Esophagus mucosa (tissue), 1 donor: ENCODE data around the gene SUGCT. TPM values are rescaled to one million over a fixed set of nuclear protein-coding genes. Genes with fewer than 3 reads are reported as not detected.
"Not testable (repeated sequence)": the region's sequence is repeated elsewhere in the genome, so short reads cannot be mapped to it uniquely, and the experiment has no call there.

Experiments used
- ATAC-seq: fragments of 200-7000 bp; cut with Tn5 transposase; one replicate; pipeline ENCODE4 v1.9.1; 2020
- total RNA-seq: library from RNA; stranded (reverse); gene quantifications from one replicate; pipeline ENCODE4 v1.2.4, GENCODE V29; 2023
- donor health status: DM: yes; HTN: yes; CAD: no.

The SUGCT gene
- total RNA-seq, 1 donor from 2014 or later = 8.2 TPM

DNA sequence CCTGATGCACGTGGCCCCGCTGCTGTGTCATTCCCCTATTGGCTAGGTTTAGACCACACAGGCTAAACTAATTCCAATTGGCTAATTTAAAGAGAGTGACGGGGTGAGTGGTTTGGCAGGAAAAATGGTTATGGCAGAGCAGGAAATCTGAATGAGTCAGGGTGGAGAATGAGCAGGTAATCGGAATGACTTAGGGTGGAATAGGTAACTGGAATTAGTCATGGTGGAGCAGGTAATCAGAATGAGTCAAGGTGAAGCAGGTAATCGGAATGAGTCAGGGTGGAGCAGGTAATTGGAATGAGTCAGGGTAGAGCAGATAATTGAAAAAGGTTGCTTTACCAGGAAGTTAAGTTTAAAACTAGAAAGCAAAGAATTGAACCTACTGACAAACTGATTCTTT is 7.1 kb downstream of the SUGCT start:
- peak; percentile 96 for ATAC-seq

DNA sequence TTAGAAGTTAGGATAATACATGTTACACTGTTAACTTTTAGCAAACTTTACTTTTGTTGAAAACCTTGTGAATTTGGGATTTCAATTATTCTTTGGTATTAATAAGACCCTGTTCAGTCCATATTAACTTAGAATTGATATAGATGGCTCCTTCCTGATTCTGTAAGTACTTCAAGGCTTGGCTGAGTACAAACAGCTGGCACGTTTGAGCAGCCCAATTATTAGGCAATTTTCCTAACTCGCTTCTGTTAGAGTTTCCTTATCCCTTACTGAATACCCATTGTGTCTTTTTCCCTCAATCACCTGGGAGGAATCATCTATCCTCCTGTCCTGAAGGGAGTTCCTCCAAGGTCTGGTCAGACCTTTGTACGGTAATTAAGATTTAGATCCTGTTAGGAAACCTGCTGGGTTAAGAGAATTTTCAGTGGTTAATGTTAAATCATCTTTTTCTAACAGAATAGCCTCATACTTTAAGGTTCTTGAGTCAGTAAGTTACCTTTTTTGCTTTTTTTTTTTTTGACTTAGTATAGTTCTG is 10.9 kb downstream of the SUGCT start:
- ATAC-seq = not testable (repeated sequence)

DNA sequence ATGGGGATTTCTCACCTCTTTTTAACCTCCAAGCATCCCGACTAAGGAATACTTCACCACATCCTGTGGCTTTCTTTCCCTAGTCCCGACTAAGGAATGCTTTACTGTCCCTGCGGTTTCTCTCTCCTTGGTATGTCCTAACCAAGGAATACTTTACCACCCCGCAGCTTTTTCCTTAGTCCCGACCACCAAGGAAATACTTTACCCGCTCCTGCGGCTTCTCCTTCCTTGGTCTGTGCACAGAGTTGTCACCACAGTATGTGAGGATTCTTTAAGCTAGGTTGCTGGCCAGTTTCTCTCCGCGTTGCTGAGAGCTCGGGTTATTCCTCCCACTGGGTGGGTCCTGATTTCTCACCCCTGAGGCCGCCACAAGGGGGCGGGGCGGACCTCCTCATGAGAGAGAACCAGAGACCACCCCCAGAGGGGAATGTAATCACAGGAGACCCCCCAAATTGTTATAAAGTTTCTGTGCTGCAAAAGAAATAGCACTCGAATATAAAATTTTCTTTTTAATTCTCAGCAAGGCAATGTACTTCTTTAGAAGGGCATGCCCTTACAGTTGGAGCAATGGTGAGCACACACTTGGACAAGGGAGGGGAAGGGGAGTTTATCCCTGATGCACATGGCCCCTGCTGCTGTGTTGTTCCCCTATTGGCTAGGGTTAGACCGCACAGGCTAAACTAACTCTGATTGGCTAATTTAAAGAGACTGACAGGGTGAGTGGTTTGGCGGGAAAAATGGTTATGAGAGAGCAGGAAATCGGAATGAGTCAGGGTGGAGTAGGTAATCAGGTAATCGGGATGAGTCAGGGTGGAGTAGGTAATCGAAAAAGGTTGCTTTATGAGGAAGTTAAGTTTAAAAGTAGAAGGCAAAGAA is 12.8 kb downstream of the SUGCT start:
- no peak for ATAC-seq

DNA sequence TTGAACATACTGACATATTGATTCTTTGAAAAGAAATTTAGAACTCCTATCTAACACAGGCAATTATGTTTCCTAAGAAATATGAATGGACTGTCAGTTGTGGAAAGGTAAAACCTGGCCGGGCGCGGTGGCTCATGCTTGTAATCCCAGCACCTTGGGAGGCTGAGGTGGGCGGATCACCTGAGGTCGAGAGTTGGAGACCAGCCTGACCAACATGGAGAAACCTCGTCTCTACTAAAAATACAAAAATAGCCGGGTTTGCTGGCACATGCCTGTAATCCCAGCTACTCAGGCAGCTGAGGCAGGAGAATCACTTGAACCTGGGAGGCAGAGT is 13.4 kb downstream of the SUGCT start:
- ATAC-seq = not testable (repeated sequence)

DNA sequence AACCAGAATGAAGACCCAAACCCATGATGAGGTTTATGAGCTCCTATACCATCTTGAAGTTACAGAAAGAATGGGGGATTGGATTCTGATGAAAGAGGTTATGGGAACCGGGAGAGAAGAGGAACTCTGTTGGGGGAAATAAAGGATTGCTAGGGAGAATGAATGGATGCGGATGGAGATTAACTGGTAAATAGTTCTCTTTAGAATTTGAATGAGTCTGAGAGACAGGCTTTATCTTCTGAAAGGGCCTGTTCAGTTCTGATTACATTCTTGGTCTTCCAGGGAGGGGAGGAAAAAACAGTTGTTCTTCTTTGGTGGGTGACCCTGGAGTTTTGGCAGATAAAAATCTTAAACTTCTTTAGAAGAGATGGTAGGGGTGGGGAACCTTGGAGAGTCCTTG is 13.9 kb downstream of the SUGCT start:
- no peak for ATAC-seq

DNA sequence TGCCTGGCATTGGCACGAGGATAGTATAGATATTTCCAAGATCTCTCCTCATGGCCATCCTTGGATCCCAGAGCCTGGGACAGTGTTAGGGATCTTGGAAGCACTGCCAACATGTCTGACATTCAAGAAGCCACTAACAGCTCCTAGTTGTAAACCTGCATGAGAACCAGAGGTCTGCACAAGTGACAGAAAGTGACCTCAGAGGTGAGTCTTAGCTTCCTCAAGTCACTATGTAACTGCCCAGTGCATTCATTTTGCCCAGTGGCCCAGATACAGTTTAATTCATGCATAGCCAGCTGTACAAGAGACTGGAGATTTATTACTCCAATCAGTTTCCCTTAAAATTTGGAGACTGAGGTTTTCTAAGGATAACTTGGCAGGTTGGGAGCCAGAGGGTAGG is 16.7 kb downstream of the SUGCT start:
- no peak for ATAC-seq

DNA sequence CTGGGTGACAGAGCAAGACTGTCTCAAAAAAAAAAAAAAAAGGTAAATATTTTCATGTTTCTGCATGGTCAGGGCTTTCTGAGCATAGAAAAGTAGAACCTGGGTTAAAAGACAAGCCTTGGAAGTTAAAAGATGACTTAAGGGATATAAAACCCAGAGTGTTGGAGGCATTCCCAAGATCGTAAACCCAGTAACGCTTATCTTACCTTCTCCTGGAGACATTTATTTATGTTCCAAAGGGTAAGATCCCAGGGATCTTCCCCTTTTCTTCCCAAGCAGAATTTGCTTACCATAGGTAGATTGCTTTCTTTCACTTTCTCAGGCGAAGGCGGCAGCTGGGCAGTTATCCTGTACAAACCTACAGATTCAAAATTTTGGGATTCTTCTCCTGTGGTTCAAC is 22.2 kb downstream of the SUGCT start:
- ATAC-seq = no peak

DNA sequence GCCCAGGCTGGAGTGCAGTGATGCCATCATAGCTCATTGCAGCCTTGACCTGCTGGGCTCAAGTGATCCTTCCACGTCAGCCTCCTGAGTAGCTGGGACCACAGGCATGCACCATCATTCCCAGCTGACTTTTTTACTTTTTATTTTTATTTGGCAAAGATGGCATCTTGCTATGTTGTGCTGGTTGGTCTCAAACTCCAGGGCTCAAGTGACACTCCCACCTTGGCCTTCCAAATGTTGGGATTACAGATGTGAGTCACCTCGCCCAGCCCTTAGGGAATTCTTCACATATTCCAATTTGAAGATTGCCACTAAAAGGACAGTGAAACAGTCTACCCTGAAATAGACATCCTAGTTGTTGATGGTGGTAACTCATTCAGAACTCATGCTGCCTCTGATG is 27.7 kb downstream of the SUGCT start:
- no peak for ATAC-seq

DNA sequence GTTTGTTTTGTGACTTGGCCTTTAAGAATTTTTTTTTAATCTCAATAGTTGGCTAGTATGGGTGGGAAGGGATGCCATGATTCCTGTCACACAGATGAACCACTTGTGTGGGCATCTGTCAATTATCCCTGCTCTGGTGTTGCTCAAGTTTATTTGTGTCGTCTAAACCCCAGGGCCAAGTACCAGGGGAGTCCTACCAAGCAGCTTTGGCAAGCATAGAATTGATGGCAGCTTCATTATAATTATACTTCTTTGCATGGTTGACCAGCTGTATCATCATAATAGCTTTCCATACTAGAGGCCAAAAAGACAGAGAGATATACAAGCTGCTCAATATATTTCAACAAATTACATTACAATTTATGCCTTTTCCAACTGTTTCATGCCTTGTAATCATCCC is 30.4 kb downstream of the SUGCT start:
- no peak for ATAC-seq

DNA sequence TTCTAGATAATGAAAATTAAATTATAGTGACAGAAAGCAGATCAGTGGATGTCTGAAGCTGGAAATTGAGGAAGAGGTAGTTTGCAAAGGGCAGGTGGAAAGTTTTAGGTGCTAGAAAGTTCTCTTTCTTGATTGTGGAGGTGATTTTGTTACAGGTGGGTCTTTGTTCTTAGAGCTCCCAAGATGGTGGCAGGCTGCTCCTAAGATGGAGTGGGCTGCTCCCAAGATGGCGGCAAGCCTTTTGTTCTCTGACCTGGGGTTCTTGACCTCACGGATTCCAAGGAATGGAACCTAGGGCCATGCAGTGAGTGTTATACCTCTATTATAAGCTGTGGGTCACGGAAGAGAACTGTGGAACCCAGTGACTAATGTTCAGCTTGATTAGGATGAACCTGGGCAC is 32.5 kb downstream of the SUGCT start:
- no peak for ATAC-seq

DNA sequence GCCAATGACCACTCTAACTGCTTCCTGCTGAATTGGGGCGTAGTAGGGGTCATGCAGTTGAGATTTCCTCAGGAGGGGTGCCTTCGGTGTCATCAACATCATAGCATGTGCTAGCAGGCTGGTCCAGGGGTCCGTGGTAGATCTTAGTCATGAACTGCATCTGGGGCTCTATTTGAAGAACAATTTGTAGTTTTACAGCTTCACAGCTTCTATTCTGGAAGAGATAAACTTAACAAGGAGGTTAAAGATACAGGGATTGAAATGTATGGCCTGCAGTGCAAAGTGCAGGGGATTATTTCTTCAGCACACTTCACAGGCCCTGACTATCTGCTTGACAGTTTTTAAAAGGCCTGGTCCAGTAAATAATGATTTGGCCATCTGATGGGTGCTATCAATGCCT is 33.5 kb downstream of the SUGCT start:
- not testable (repeated sequence) for ATAC-seq

DNA sequence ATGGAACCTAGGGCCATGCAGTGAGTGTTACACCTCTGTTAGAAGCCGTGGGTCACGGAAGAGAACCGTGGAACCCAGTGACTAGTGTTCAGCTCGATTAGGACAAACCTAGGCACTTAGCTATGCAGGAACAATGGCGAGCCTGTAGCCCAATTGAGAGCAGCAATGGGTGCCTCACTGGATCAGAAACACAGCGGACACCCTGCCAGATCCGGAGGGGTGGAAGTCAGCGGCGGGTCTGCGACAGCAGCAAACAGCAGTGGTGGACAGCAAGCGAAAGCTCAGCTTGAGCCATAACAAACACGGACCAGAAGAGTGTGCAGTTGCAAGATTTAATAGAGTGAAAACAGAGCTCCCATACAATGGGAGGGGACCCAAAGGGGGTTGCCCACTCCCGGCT is 38.3 kb downstream of the SUGCT start:
- not testable (repeated sequence) for ATAC-seq

DNA sequence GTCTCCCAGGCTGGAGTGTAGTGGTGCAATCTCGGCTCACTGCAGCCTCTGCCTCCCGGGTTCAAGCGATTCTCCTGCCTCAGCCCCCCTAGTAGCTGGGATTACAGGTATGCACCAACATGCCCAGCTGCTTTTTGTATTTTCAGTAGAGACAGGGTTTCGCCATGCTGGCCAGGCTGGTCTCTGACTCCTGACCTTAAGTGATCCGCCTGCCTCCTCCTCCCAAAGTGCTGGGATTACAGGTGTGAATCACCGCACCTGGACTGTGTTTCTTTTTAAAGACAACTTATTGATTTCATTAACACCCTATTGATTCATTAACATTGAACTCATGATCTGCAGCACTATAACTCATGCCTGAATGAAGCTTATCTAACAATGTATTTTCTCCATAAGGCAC is 40.5 kb downstream of the SUGCT start:
- not testable (repeated sequence) for ATAC-seq

DNA sequence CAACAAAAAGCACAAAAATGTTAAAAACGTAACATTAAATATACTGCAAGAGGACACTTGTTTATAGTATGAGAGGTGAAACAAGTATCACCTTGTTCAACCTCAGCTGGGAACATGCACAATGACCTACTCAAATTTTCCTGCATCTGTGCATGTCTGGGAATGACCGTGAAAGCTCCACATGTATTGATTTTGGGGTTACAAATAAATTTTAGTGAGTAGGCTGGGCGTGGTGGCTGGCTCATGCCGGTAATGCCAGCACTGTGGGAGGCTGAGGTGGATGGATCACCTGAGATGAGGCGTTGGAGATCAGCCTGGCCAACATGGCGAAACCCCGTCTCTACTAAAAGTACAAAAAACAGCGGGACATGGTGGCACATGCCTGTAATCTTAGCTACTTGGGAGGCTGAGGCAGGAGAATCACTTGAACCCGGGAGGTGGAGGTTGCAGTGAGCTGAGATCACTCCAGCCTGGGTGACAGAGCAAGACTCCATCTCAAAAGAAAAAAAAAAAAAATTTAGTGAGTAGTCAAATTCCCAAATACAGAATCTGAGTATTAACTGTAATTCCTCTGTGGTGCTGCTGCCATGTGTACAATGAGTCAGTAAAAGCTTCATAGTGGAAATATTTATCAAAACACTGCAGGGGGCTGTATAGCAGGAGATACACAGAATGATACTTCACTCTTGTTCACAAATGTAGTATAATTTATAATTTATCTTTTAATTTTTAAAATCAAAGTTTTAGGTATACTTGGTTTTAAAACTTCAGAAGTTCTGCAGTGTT is 41.1 kb downstream of the SUGCT start:
- ATAC-seq = no peak

DNA sequence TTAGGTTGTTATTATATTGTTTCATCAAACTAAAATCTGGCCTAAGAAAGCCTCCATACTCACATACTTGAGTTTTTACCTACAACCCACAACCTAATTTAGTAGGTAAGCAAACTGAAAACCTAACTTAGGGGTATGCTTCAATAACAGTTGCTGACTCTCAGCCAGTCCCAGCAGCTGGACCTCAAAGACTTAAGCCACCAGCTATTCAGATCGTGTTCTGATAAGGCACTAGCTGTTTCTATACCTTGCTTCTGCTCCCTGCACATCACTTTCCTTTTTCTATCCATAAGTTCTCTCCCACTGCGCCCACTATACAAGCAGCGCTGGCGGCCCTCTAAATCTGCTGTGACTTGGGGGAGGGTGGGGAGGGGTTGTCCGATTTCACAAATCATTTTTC is 42.3 kb downstream of the SUGCT start:
- no peak for ATAC-seq

DNA sequence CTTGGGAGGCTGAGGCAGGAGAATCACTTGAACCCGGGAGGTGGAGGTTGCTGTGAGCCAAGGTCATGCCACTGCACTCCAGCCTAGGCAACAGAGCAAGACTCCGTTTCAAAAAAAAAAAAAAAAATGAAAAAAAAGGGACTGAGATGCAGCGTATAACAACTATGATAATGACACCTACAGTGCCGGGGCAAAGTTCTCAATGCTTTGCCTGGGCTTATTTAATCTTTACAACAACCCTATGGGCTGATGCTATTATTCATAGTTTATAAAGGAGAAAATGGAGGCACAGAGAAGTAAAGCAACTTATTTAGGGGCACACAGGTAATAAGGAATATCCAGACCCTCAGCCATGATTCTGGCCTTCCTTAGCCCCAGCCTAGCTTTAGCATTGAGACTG is 47.6 kb downstream of the SUGCT start:
- no peak for ATAC-seq

DNA sequence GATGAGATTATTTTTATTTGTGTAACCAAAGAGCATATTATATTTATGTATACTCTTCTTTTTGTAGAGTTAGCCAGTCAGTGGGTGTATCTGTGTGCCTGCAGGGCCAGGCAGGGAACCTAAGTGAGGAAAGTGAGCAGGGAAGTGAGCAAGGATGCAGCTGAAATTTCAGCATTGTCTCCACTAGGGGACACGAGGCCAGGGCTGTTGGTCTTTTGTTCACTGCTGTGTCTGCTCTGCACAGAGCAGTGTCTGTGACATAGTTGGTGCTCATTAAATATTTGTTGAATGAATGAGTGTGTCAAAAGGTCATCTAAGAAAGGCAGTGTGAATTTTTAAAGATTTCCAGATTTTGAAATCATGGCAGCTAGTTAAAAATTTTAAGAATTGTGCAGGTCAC is 51.8 kb downstream of the SUGCT start:
- no peak for ATAC-seq

DNA sequence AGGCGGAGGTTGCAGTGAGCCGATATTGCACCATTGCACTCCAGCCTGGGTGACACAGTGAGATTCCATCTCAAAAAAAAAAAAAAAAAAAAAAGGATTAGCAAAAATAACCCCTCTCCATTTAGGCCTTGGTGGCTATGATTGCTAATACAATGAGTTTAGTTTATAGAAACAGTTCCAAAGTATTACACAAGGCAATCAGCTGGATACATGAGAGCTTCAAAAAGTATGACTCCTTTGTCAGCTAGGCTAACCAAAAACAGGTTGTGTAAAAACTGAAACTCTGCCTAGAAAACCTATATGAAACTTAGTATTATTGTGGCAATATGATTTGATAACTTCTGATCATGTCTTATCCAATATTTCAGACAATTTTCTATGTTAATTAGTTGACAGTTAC is 57.2 kb downstream of the SUGCT start:
- no peak for ATAC-seq

DNA sequence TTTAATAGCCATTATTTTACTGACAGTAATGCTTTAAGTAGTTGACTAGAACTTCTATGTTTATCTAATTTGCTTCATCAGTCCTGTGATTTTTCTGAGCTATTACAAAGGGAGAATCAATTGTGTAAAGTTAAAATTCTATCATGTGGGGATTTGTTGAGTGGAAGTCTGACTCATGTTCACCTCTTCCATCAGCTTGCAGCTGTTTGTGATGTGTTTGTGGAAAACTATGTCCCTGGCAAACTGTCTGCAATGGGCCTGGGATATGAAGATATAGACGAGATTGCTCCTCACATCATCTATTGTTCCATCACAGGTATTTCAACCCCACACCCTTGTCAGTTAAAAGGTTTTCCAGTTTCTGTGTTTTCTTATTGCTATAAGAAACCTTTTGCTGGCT is 59.9 kb downstream of the SUGCT start:
- ATAC-seq = no peak

DNA sequence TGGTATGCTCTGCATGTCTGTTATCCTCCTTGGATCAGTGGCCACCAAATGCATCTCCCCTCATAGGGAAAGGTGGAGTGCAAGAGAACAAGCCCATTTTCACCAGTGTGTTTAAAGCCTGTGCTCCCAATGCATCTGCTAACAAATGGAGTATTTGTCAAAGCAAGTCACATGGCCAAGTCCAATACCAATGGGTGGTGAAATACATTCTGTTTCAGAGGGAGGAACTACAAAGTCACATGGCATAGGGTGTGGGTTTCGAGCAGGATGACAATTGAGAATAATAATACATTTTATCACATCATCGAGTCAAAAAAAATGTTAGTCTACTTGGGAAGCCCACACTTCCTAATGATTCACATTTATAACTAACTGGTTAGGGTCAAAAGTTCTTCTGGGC is 62.7 kb downstream of the SUGCT start:
- ATAC-seq = no peak

DNA sequence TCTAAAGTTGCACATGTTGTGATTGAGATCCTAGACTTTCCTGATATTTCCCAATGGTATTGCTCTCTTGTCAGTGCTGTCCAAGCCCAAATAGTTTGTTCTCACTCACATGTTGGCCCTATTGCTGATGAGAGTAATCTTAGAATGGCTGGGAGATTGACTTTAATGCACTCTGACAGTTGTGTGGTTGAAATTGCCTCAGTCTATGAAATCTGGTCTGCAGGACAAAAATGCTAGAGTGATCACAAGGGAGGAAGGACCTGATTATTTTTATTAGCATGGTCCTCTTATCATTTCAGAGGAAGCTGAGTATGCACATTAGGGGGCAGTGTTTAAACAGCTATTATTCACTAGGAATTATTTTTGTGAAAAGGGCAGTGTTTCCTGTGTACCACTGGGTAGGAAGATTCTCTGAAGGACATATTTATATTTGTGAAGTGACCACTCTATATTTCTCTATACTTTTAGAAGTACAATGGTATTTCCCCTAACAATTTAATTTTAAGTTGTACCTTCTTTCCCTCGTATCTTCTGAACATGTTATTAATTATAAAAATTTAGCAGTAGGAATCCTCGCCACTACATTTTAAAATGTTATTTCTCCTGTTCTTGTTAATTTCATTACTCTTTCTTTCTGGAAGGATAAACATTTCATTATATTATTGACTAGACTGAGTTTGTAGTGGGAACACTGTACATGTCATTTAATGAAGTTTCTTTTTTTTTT is 64.4 kb downstream of the SUGCT start:
- ATAC-seq = no peak

DNA sequence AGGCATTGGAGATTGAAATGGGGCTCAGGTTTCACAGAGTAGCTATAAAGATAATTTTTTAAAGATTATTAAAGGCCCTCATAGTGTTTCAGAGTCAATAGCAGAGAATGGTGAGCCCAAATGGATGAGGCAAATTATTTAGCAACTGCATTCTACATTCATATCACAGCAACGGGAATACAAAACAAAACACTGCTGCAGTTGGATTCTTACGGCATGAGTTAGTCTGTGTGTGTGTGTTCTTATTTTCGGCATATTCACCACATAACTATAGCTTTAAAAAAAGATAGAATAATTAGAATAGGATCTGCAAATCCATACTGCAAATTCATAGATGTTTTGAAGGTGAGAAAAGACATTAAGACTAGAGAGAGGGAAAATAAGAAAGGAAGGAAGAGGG is 66.0 kb downstream of the SUGCT start:
- no peak for ATAC-seq

DNA sequence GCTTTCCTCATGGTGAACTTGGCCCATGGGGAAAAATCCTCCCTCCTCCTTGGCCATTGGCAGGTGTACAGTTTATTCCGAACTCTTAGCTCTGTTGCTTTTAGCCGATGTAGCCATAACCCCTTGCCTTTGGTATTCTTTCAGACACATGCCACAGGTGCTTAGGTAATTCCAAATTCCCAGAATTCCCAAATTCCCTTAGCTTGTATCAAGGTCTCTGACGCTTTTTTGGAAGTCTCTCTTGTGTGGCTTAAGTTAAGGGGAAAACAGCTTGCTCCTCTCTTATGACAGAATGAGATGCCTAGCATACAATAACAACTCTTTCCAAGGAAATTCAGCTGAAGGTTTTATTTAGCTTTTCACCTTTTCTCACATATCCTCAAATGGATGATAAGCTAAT is 68.0 kb downstream of the SUGCT start:
- ATAC-seq = no peak
